ENCODE data around the gene ARAP2.

Gene ARAP2

DNA sequence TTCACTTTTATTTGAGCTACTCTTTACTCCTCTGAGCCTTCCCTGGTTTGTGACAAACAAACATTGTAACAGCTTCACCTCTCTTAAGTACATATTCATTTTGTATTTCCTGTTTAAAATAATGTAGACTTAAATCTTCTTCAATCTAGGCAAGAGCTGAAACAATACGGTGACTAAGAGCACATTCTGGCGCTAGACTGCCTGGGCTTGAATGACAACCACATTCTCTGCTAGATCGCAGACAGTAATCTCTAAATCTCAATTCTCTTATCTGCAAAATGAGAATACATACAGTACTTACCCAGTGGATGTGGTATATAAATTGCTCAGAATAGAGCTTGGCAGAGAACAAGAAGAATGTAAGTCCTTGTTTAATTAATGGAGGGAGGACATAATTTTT, 144.8 kb downstream of the ARAP2 start:
- no peak for DNase-seq (ENCODE audit: low spot score)

DNA sequence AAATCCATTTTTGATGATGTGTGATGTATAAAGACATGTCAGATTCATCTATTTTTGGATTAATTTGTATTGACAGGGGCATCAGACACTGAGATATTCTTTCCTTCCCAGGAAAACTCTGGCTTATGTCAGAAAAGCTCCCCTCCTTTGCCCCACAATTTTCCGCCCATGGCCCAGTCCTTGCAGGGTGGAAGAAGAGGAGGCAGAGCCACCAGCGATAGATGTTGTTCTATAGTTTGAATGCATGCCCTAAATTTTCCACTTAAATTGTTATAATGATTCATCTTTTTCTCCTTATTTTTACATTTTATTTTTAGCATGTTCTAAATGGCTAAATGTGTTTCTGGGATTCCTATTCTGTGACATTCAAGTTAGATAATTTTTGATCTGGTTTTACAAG, 149.3 kb downstream of the ARAP2 start:
- DNase-seq (ENCODE audit: low spot score), result no peak

DNA sequence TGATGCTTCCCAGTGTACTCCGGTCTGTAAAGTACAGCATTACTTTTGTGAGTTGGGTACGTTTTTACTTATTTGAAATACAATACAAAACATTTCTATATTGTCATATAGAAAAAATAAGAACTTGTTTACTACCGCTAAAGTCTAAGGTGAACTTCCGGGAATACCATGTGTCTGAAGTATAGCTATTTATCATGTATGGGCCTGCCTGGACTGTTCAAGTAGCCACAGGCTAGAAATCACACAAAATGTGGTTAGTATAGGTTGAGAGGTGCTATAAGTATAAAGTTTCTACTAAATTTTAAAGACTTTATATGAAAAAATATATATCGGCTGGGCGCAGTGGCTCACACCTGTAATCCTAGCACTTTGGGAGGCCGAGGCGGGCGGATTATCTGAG, 152.3 kb downstream of the ARAP2 start:
- DNase-seq (ENCODE audit: low spot score), result no peak

DNA sequence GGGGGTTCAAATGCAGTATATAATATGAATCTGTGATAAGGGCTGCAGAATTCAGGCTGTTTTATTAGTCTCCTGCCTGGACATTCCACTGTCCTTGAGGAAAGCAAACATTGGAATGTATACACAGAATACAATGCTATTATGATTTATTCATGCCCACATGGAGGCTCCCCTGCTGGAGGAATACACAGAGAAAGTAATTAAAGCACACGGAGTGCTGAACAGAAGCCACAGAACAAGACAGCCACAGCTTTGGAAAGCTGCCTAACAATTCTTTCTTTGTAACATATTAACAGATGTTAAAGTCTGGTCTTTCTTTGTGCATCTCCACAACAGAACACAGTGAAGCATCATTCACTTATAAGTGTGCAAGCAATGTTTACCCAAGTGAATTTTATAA, 155.8 kb downstream of the ARAP2 start:
- peak; percentile 74 for DNase-seq (ENCODE audit: low spot score)

DNA sequence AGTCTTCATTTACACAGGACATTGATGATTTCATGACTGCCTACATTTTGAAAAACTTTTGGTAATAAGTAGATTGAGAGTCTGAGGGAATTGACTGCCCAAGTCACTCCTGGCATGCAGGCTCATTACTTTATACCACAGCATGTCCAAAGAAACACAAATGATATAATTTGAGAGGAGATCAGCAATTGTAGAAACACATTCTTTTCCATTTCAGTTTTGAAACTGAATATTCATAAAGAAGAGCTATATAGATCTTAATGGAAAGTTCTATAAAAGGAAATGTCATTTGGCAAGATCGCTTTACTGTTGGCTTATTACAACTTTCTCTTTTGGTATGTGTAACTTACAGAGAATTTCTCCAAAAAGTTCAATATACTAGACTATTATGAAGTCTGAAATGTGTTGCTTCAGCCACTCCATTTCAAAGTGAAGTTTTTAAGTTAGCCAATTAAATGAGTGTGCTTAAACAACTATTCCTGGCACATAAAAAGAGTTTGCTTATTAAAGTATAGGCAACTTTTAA, 158.0 kb downstream of the ARAP2 start:
- DNase-seq (ENCODE audit: low spot score), result no peak

DNA sequence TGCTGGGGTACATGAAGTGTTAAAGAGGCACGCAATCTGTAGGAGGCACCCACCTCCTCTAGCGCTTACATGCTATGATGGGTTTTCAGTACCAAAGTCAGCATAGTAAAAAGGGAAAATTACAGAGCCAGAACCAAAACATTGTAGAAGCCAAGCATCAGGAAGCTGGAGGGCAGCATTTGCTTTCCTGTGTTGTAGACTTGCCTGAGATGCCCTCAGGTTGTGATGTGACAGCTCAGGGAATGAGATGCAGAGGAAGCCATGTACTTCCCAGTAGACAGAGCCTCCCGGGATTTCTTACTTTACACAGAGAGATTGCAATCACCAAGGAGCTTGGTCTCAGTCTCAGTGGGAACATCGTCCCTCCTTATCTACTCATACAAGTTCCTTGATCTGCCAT, 161.5 kb downstream of the ARAP2 start:
- no peak for DNase-seq (ENCODE audit: low spot score)

DNA sequence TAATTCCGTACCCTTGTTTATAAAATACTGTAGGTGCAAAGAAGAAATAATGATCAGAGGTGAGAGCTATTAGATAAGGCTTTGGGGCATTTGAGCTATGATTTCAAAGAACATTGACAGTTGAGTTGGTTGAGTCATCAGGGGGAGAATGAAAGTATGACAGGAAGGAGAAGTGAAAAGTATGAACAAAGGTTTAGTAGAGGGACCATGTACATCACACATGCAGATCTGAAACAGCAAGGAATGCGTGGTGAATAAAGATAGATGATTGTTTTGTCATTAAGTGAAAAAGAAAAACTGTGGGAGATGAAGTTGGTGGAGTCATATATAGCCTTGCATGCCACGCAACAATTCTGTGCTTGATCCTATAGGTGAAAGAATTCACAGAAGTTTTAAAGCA, 163.1 kb downstream of the ARAP2 start:
- DNase-seq (ENCODE audit: low spot score), result no peak

DNA sequence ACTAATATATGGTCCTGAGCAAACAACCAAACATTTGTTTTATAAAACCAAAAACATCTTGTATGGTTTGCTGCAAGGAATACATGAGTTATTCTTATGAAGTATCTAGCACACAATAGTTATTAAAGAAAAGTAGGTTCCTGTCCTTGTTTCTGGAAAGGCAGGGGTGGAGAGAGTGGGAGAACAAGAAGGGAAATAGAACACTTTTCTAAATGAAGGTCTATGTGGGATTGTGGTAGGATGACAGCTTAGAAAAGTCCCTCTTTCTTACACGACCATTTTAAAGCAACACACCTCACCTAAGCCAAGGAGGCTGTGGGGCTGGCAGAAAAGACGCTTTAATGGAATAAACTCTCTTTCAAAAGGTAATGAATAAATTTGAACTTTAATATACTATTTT, 164.6 kb downstream of the ARAP2 start:
- no peak for DNase-seq (ENCODE audit: low spot score)

DNA sequence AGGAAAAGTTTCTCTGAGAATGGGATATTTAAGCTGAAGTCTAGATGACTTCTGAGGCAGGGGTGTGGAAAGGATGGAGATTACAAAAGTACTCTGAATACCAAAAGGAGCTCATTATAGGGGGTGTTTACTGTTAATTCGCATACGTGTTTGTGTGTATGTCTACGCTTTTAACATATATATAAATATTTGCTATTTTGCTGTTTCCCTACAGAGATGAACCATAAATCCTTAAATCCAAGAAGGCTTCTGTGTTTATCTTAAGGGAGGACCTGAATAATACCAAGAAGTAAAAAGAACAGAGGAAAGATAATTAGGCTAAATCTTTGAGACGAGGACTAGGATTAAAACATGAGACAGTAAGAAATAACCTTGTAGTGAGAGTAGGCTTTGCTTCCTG, 166.0 kb downstream of the ARAP2 start:
- DNase-seq (ENCODE audit: low spot score), result no peak

DNA sequence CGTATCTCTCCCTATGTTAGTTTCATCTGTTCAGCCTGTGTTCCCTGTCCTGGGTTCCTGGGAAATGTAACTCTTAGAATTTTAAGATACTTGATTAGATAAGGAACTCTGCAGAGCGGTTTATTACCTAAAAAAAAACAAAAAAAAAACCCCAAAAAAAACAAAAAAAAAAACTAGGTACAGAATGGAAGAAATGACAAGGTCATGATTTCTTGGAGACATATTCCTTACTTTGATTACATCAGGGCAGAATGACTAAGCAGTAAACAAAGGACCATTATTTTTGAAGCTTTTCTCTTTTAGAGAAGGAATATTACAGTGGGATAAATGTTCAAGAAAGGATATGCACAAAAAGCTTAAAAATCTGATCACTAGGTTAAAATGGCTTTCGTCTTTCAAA, 171.8 kb downstream of the ARAP2 start:
- no peak for DNase-seq (ENCODE audit: low spot score)

DNA sequence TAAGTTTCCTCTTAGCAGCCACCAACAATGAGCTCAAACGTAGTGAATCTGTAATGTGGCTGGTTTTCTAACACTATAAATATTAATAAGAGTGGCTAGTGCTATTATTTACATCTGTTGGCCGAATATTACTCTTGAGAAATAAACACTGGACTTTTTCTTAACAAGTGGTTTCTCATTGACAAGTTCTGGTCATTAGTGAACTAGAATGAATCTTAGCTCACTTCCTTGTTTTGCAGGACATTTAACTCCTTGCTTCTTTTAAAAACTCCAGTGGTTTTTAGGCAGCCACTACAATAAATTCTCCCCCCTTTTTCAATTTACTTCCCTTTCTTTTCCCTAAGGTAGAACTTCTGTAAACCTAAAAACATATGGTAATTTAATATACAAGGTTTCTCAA, 177.2 kb downstream of the ARAP2 start:
- no peak for DNase-seq (ENCODE audit: low spot score)

DNA sequence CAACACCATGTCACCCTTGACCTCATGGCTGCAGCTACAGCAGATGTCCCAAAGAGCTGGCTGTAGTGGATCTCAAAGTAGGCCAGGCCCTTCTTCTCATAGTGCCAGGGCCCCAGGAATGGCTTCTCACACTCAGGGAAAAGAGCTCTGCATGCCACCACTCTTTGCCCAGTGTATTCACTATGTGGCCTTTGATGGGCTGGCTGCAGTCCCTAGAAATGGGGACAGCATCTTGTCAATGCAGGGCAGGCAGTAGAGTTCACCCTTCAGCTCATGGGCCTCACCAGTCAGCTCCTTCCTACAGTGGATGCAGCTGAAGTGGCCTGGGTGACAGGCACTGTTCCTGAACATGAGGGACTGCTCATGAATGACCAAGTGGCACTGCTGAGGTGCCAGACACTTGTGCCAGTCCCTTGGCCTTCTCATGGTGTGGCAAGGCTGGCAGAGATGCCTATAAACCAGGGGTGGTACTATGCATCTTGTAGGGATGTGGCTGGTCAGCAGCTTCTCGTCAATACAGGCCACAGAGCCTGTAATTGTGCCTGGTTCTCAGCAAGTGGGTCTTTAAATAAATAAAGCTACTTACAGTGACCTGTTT, 178.9 kb downstream of the ARAP2 start:
- DNase-seq (ENCODE audit: low spot score), result no peak

DNA sequence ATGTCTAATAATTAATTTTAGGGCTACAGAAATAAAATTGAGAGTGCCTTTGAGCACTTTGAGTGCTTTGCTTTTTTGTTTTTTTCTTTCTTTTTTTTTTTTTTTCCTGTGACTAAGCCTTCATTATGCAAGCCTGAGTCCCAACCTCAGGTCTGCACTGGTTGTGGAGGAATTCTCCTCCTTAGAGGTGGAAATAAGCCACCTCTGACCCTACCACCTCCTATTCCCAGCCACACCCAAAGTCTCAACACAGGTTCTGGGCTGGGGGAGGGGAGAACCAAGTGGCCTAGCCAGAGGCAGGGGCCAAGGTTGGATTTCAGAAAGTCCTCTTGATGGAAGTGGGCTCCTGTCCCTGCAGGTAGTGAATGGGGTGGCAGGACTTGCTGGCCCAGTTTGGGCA, 180.2 kb downstream of the ARAP2 start:
- DNase-seq (ENCODE audit: low spot score), result no peak

DNA sequence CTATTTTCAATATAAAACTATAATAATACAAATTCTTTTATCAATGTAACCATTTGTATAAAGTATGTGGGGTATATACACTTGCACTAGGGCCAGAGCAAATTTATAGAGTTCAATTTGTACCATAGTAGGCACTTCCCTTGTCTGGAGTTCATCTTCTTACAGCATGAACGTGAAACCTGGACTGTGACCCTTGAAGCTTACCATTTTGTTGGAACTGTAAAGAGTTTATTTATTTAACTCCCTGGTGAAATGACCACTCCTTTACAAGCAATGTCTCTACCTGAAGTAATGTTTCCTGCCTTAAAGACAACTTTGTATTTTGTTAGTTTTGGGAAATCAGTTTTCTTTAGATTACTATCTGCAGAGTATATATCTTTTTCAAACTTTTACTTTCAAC, 188.2 kb downstream of the ARAP2 start:
- no peak for DNase-seq (ENCODE audit: low spot score)

DNA sequence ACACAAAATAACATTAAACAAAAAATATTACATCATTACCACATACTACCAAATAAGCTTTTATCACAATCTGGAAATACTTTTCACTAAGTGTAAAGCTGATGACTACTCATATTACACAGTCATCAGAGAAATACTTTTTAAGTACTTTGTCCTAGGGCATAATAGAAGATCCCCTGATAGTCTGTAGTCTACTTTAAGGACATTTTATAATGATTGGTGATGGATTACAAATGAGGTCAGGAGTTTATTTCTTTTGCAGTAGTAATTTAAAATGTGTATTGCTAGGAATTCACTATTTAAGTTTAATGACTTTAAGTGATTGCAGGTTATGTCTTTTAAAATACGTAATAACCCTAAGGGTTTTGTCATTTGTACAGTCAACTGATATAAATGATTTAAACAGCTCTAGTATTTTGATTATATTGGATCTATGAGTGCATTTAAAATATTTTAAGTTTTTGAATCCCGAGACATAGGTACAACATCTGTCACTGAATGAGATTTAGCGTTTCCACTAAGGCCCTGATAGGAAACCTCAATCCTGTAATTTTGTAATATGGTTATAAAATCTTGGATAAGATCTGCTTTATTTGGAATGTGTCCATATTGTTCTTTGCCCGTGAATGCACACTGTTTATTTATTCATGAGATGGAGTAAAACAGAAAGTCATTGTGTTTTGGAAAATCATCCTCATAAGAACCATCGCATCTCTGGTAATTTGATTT, 189.5 kb downstream of the ARAP2 start:
- DNase-seq (ENCODE audit: low spot score), result peak; percentile 59

DNA sequence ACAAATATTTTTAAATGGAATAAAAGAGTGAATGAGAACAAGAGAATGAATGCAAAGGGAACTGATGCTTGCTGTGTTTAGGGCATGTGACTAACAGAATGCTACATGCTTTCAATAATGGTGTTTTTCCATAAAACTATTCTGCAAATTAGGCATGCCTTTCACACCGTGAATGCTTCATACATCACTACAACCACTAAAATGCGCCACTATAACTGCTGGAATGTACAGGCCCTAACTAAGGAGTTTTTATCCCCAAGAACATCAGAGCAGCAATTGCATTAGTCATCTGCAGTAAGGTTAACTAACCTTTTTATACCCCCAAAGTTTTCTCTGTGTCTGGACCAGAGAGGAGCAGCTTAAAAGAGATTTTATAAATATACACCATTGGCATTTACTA, 190.4 kb downstream of the ARAP2 start:
- DNase-seq (ENCODE audit: low spot score), result peak; percentile 16

DNA sequence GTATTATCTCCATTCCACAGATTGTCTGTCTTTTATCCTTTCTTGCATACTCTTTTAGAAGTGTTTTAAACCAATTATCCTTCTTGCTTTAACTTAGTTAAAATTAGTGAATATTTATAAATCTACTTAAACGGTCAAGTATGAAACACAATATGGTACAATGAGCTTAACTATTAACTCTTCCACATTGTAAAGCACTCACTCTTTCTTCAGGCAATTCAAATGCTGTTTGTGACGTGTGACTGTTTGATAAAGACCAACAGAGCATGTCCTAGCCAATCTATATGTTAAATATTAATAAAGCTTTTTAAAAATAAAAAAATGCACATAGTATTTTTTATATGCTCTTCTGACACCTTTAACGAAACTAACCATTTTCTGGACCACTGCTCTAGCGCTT, 192.7 kb downstream of the ARAP2 start:
- DNase-seq (ENCODE audit: low spot score), result no peak

DNA sequence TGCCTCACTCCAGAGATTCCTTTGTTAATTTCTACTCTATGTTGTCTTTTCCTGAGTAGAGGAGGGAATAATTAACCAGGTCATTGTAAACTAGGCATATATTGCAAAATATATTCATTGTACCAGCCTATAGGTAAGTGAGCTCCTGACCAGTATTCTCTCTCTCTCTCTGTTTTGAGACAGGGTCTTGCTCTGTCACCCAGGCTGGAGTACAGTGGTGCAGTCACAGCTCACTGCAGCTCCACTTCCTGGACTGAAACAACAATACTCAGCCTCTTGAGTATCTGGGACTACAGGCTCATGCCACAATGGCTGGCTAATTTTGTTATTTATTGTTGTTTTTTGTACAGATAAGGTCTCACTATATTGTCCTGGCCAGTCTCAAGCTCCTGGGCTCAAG, 198.3 kb downstream of the ARAP2 start:
- DNase-seq (ENCODE audit: low spot score), result no peak

DNA sequence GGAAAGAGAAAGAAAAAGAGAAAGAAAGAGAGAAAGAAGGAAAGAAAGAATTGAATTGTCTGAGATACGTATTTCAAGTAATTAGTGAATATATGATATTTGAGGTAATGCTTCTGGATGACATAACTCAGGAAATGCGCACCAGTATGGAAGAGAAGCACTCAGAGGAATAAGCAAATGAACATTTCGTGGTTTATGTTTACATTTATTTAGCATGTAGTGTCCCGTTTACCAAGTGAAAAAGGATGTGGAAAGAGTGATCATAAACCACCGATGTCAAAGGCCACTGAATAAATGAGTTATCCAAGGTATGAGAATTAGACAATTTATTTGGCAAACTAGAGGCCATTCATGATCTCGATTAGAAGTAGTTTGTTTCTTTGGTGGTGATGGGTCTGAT, 200.4 kb downstream of the ARAP2 start:
- no peak for DNase-seq (ENCODE audit: low spot score)

DNA sequence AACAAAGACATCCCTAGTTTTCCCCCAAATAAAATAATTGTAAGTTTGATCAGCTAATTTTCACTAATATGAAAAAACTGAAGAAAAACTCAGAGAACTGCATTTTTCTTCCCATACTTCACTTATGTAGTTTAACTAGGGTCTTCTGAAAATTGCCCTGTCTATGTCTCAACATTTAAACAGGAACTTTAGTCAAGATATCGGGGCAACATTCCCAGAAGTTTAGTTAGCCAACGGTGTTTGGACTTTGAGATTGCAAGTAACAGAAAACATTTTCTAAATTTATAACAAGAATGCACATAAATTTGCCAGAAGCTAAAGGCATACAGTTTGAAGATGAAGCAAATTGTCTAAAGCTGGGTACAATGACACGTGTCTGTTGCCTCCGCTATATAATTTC, 201.1 kb downstream of the ARAP2 start:
- no peak for DNase-seq (ENCODE audit: low spot score)

DNA sequence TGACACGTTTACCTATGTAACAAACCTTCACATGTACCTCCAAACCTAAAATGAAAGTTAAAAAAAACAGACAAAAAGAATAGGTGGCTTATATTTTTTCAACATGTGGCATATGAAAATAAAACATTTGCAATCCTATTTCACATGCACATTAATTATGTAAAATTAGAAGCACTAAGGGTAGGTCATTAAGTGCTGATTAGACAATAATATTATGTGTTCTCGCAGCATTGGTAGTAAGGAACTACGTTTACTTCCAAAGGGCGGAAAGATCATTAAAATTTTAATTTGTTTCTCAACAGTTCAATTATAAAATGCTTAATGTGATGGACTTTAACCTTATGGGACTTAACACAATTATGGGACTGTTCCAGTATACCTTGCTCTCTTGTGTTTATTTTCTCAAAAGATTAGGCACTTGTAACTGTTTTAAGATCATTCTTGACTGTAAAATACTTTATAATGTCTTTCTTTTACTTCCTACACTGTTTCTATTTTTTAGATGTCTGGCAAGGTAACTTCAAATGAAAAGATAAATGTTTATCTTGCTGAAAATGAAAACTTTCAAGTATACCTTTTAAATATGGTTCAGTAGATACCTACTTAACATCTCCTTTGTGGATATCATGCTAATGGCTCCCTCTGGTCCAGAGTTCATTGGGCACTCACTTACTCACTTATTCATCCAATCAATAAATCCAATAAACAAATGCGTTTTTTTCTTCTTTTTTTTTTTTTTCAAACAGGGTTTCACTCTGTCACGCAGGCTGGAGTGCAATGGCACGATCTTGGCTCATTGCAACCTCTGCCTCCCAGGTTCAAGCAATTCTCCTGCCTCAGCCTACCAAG, 202.0 kb downstream of the ARAP2 start:
- DNase-seq (ENCODE audit: low spot score), result no peak

DNA sequence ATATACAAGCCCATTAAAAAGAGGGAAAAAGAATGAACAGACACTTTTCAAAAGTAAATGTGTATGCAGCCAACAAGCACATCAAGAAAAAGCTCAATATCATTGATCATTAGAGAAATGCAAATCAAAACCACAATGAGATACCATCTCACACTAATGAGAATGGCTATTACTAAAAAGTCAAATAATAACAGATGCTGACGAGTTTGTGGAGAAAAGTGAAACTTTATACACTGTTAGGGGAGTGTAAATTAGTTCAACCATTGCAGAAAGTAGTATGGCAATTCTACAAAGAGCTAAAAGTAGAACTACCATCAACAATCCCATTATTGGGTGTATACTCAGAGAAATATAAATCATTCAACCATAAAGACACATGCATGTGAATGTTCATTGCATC, 203.0 kb downstream of the ARAP2 start:
- no peak for DNase-seq (ENCODE audit: low spot score)

DNA sequence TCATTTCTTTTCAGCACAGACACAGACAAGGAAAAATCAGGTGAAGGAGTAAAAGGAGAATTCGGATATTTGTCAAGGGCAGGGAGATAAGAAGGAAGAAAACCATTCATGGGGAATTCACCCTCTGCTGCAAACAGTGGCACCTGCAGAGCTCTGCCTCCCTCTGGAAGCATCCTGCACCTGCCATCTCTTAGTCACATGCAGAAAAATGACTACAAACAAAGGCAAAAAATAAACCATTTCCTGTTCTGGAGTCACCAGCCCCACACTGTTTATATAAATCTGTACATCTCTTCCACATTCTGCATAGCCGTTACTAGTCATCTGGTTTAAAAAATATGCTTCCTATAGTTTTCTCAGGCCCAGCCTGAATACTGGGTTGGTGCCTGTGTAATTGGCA, 205.3 kb downstream of the ARAP2 start:
- no peak for DNase-seq (ENCODE audit: low spot score)

All from globus pallidus (tissue), 1 donor.